Measurements from ENCODE around the gene KLHL22.

DNA sequence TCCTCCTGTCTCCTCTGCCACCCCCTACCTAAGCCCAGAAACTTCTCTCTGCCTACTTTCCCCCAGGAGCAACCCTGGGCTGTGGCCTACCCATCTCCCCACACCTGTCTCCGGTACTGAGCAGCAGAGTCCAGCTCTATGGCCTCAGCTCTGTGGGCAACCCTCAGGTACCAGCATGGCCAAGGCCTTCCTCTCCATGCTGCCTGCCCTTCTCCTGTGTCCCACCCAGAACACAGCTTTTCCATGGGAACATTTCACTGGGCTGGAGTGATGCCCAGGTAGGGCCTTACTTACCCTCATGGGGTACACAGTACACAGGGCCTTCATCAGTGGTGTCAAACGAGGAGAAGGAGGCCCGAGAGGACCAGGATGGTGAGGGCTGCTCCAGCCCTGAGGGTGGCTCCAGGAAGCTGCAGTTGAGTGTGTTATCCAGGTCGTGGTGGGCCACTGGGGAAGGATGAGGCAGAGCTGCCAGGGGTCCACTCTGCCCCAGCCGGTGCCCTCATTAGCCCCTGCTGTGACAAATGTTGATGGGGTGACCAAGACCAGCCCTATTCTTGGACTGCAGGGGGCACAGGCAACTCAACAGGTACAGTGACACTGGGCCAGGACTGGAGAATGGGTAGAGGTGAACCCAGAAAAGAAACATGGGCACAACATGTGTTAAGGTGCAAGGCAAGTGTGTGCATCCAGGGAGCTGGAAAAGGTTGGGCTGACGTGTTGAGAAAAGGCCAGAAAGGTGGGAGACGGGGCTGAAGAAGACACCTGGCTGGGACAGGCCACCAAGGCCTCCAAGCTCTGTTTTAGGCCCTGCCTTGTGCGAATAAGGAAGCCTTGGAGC is 68.3 kb downstream of the KLHL22 start:
- TF ChIP-seq CTCF (conservative IDR thresholded peaks at IDR 0.05; ENCODE audit: low read depth, low read length) (no peak), EZH2 (IDR thresholded peaks at IDR 0.05; ENCODE audit: low read length, unreplicated experiment) (no peak), EZH2phosphoT487 (IDR thresholded peaks at IDR 0.05; ENCODE audit: borderline replicate concordance, low read length) (no peak)

All from PC-3 (cell line).